HPDE6-E6E7 (cell line): ENCODE measurements around the gene CD86.

Experiments
- DNase-seq: peaks from one replicate; pipeline ENCODE4 v3.0.0; 2011; ENCODE audit warnings: missing footprints; ENCODE audit errors: extremely low spot score

Gene CD86

DNA sequence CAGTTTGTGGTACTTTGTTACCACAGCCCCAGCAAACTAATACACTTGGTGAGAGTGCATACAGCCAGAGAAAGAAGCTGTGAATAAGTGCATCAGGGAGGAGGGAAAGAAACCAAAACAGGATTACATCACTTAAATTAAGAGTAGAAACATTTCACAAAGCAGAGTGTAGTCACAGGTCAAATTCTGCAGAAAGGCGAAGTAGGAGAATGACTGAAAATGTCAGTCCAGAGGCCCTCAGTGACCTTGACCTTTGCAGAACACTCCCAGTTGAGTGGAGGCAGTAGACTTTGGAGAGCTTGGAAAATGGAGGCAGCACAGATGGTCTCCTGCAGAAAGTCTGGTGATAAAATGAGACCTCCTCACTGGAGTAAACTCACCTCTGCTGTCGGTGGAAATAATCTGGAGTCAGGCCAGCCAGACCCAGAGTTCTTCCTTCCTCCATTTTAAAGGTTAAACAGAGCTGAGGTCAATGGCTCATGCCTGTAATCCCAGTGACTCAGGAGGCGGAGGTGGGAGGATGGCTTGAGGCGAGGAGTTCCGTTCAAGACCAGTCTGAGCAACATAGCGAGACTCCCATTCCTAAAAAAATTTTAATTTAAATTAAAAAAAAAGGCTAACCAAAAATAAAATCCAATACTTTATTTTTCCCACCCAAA is 5.0 kb downstream of the CD86 start:
- DNase-seq, result no peak

DNA sequence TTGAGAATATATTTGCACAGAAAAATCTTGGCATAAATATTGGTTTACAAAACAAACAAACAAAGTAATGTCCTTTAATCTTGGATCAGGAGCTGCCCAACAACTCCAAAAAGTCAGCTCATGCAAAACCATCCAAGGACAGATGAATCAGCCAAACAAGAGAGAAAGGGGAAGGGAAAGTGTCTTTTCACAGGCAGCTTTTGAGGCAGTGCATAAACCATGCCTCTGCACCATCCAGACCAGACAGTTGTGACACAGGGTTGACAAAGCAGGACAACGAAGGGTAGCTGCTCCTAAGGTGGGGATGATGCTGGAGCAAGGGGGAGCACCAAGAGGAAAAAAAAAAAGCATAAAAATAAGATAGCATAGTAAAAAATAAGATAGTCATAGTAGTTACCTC is 8.7 kb downstream of the CD86 start:
- DNase-seq, result no peak

DNA sequence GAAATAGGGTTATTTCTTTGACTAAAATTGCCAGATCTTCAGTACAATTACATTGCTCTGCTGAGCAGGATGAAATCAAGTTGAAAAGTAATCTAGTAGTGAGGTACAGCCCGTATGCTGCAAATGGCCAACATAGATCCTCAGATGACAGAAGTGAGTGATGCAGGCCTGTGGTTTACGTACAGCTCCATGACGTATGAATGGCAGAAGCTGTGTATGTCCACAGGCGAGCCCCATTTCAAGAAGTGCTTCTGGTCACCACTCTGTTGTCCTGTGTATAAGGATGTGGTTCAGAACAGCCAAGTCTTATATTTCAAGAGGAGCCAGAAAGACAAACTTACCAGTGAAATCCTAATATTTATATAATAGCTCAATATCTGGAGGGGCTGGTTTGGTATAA is 9.2 kb downstream of the CD86 start:
- no peak for DNase-seq

DNA sequence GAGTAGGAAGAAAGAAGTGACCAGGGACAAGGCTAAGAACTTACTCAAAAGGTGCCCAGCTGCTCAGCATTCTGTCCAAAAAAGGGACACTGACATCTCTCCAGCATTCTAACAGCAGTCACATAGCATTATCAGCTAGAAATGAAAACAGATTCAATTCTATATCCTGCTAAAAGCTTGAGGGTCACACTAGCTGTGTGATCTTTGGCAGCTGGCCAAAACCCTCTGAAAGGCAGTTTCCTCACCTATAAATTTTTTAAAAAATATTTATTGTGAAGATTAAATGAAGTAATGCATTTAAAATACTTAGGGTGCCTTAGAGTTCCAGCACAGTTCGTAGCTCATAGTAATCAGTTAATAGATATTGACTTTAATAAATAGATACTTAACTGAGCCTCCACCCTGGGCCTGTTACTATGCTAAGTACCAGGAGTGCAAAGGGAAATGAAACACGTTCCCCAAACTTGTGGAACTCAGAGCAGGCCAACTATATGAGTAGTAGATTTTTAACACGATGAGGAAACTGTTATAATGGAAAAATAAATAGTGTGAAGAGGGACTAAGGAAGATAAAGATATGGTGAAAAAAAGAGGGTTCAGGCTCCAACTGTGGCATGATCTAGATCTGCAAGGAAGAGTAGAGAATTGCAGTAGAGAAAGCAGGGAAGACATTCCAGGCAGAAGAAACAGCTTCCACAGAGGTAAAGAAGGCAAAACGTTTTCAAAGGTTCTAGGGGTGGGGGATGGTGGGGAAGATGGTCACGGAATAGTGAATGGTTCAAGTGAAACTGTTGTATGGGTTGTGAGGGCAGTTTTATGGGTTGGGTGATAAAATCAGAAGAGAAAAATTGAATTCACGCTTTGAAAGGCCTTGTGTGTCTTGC is 11.4 kb downstream of the CD86 start:
- DNase-seq, result no peak

DNA sequence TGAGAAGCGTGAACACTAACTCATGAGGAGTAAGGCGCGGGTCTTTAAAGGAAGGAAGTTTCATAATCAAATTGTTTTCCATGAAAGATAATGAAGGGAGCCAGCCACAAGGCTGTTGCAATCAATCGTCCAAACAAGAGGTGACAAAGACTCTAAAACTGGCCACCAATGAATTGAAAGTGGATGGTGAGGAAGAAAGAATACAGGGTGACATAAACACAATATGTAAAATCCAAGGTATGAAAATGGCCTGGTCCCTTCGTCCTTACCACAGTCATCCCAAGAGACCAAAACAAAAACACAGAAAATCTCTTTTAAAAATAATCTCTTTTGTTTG is 12.0 kb downstream of the CD86 start:
- no peak for DNase-seq

DNA sequence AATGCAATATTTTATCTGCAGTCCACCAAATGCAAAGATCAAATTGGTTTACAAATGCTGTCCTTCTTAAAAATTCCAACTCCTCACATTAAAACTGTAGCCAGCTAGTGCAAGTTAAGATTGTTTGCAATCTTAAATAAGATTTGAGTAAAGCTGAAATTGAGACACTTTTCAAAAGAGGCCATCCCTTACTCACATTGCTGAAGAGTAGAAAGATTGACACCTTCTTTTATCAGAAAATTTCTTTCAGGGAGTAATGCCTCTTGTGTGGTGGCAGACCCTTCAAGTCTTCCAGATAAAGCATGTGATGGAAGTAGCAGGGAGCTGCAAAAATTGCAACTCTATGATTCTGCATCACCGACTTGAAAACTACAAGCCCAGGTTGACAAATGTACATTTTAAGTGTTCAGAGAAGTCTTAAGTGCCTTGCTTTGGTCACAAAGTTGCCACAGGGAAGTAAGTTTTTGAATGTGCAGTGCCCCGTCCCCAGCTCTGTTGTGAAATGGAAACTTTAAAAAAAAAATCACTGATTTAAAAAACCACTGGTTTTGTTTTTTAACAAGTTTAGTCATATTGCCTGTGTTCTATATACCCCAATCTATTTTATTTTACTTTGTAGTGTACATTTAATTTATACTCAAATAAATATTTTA is 12.6 kb downstream of the CD86 start:
- no peak for DNase-seq

DNA sequence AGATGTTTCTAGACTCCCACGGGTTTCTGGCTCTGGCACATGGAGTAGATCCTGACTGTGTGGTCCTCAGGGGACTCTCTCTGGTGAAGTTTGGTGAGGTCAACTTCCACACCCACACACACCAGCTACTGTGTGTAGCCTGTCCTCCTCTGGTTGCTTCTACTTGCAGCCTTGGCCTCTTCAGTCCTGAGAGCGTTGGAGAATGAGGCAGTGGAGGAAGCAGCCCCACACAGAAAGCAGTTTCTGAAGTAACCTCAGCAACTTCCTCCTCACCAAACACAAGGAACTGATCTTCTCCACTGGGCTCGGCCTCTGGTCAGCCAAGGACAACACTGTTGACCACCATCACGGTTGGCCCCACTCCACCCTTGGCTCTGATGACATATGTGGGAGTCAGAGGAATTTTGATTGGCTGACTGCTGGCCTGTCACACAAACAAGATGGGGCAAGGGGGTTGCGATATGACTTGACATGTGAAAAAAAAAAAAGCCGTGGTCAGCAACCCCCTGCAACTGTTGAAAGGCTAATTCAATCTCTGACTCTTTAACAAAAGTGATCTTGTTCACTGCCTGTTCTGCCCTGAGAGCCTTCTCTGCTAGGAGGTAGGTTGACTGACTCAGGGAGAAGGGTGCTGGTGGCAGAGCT is 19.6 kb downstream of the CD86 start:
- DNase-seq, result no peak

DNA sequence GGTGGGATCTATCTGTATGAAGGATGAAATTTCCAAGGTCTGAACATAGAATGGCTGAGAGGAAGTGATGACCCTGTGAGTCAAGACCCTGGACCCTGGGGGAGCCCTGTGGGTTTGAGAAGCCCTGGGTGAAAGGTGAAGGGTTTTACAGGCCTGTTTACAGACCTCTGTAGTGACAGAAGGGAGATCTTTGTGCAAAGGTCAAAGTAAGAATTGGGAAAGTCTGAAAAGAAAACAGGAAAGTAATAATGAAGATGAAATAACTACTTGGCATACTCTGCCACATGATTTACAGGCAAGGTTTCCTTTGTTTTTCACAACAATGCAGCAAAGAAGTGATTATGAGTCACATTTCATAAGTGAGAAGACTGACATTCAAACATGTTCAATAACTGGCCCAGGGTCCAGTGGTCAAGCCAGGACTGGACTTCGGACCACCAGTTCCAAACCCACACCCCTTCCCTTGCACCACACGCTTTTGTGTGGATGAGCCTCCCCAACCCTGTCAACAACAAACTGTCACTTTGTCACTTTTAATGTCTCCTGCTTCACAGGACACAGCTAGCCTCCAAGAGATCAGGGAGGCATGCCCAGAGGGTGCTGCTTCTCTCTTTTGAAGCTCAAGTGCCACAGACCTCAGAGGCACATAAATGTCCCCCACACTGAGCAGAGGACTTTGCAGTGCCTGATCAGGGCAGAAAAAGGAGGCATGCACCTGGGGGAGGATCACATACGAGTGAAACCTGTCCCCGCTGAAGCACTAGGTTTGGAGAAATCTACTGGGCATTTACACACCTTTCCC is 21.5 kb downstream of the CD86 start:
- no peak for DNase-seq

DNA sequence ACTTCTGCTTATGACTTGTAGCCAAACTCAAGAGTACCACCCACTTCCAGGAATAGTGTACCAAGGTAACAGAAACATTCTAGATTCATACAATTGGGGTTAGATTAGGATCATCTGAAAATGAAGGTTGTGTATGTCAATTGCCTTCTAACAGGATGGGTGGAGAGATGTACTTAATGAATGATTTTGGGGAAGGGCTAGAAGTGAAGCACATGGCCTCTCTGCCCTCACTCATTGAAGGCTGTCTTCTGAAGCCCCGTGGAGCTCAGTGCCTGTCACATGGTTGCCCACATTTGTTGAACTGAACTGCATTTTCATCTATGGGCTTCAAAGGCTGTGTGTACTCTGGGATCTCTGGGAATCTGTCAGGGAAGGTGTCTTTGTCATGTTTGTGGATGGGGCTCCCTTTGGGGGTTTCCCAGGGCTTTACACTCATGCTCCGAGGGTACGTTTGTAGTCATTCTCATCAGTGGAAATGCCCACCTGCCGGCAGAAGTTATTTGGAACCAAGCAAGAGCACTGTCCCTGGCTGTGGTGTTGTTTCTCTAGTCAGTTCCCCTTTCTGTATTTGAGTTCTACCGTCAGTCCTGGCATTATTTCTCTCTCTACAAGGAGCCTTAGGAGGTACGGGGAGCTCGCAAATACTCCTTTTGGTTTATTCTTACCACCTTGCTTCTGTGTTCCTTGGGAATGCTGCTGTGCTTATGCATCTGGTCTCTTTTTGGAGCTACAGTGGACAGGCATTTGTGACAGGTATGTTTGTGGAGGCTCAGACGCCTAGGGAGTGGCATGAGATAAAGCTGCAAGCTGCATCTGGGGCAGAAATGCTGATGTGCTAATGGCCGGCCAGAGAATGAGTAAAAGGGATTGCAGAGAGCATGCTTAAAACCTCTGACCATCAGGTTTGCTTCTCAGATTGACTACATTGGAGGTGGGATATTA is 22.4 kb downstream of the CD86 start:
- DNase-seq, result no peak

DNA sequence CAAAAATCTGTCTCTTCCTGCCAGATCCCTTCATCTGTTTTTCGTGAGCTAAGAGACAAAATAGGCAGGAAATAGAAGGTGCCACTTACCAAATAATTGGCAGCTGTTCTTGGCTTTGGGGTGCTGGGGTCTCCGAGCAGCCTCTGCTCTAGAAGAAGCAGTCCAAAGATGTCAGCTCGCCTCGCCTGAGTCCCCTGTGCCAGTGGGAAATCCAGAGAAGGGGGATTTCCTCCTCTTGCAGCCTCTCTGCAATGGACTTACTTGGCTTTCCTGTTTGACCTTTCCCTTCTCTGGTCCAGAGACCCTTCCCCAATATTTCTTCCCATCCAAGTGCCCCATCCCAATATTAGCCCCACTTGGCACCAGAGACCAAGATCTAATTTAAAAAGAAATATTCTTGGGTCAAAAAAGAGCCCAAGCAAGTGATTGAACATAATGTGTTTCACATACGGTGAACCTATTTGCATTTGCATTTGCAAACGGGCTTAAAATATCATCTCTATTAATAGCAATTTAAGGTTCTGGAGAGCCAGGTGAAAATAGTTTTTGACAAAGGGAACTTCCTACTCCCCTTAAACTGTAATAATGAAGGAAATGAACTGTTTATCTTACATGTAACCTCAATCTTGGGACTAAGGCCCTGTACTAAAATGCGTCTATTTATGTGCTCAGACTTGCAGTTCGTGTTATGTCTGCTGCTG is 23.2 kb downstream of the CD86 start:
- no peak for DNase-seq

DNA sequence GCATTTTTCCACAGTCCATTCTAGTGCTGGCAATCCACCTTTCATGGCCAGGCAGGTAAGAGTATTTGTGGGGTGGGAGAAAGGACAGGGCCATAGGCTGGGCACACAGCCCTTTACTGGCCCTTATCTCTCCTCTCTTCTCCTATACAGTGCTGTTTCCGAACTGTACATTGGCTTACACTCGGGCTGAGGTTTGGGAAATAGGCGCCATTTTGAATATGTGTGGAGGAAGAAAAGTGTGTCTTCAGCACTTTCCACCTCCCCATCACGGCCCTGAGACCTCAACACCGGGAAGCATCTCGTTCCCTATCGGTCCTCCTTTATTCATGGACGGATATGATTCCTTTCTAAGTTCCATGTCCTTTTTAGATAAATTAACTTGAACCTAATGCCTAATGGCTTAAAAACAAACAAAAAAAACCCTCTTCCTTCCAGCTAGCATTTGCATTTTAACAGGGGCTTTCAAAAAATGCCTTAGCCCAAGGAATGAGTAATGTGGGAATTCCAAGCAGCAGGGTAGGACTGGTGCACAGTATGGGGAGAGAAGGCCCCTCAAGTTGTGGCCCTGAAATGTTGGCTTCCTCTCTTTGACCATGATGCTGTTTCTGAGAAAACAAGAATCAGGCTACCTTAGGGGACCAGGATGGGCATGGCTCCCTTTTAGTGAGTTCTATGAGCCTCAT is 24.5 kb downstream of the CD86 start:
- no peak for DNase-seq

DNA sequence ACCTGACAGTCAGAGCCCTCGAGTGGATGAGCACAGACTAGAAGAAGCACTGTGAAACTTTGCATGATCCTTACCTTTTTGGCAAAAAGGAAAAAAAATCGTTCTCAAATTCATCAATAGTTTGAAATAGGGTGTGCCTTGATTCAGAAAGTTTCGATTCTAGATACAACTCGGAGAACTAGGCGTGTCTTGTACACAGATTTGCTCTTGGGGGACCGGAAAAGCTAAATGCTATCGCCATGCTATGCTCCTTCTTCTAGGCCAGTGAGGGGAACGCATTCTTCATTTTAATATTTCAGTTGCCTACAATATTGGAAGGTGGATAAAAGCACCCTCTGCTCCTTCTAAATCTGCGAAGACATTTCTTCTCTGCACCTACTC is 25.0 kb downstream of the CD86 start:
- no peak for DNase-seq

DNA sequence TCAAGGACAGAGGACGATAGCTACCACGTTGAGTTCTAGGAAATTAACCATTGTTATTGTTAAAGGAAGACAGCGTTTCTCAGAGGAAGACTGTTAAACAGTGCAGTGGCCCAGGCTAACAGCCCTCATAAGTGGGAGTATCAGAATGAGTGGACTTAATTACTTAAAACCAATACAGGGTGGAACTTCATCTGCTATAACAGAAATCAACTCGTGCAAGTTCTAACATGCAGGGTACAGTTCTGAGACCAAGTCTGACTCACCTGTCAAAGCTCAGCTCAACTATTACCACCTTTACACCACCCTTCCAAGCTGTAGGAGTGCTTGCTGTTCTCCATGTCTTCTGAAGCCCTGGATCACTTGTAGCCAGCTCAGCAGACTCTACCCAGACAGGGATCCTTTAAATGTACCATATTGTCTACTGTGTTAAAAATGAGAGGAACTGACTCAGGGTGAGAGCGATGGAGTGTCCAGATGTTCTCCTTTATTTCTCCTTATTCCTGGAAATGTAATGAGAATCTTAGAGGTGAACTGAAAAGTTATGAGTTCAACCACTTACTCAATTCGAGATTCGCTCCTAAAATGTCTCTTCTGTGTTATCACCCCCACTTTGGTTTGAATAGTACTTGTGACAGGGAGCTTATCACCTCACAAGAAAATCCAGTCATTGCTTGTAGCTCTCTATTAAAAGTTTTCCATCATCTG is 26.5 kb downstream of the CD86 start:
- DNase-seq, result peak; percentile 76

DNA sequence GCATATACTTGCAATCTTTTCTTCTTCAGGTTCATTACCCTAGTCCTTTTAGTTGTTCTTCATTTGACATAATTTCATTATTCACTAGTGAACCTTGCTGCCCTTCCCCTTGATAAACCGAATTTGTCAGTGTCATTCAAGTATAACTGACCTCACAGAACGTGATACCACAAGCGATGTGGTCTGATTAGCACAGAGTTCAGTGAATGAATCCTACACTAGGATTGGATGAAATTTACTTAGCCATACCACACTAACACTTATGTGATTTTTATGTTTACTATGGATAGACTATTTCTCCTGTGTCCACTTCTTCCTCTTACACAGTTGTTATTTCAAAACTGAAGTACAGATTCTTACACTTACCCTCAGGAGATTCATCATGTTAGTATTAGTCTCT is 27.2 kb downstream of the CD86 start:
- no peak for DNase-seq

DNA sequence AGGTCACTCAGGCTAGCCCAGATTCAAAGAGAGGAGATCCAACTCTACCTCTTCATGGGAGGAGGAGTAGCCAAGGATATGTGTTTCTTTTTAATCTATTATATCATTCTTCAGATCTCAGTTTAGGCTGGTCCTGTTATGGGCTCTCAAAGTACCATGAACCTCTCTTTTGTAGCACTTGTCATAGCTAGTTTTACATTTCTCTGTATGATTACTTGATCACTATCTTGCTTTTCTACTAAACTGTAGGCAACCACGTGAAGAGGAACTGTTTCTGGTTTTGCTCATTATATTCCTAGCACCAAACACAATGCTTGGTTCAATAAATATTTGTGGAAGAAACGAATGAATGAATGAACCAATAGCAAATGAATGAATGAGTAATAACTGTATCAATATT is 29.6 kb downstream of the CD86 start:
- no peak for DNase-seq

DNA sequence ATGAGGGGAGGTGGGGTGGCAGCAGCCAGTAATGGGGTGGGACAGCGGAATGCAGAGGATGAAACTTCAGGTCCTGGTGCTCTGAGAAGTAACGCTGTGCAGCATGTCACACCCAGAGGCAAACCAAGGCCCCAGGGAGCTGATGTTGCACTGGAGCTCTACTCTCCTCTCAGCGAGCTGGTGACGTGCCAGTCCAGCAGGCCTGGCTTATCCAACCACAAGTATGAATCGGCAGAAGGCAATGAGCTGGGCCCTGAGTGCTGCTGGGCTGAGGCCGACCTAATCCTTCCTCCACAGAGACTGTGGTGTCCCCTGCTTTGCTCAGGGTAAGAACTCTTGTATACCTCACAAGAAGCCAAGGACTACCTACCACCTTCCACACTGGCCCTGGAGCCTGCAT is 30.5 kb downstream of the CD86 start:
- no peak for DNase-seq

DNA sequence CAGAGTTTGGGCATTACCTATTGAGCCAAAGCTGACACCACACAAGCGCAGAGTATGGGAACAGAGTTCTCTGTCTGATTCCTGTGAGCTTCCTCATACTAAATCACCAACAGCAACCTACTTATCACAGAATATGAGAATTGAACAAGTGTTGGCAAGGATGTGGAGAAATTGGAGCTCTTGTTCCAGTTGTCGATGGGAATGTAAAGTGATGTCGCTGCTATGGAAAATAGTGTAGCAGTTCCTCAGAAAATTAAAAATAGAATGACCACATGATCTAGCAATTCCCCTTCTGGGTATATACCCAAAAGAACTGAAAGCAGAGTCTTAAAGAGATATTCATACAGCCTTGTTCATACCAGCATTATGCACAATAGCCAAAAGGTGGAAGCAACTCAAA is 33.4 kb downstream of the CD86 start:
- no peak for DNase-seq

DNA sequence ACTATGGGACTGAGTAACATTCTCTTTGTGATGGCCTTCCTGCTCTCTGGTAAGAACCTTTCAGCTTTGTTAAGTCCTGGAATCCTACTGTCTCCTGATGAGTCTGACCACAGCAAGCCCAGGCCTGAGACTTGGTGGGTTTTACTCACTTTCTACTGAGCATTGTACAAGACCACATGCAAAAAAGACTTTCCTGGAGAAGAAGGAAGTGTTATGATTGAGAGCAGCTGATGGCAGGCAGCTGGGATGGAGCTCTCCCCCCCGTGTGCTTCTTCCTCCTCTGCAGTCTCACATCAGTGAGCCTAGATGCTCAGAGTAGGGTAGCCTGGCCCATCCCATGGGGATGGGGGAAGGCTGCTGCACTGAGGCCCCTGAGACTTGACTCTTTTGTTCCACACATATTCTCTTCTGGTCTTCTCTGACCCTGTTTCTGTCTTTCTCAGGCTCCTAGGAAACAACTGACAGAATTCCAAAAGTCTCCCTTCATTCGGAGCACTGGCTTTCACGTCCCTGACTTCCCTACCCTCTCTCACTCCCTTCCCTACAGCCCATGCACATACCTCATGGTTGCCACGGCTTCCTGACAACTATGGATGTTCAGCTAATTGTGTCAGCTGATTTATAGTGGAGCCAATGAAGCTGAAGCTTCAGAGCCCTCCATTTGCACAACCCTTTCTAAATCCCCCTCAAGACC is 36.6 kb downstream of the CD86 start:
- DNase-seq, result no peak
